GM12874 (cell line): ENCODE results near the gene EGFR.

ENCODE experiments used
- TF ChIP-seq, protein P1 (sequence below): IDR thresholded peaks from 2 replicates; pipeline ENCODE4 v1.5.1; 2011; ENCODE audit warnings: low read depth, mild to moderate bottlenecking, control low read depth, low read length, moderate library complexity; ENCODE audit not compliant: insufficient read depth

The EGFR gene

DNA sequence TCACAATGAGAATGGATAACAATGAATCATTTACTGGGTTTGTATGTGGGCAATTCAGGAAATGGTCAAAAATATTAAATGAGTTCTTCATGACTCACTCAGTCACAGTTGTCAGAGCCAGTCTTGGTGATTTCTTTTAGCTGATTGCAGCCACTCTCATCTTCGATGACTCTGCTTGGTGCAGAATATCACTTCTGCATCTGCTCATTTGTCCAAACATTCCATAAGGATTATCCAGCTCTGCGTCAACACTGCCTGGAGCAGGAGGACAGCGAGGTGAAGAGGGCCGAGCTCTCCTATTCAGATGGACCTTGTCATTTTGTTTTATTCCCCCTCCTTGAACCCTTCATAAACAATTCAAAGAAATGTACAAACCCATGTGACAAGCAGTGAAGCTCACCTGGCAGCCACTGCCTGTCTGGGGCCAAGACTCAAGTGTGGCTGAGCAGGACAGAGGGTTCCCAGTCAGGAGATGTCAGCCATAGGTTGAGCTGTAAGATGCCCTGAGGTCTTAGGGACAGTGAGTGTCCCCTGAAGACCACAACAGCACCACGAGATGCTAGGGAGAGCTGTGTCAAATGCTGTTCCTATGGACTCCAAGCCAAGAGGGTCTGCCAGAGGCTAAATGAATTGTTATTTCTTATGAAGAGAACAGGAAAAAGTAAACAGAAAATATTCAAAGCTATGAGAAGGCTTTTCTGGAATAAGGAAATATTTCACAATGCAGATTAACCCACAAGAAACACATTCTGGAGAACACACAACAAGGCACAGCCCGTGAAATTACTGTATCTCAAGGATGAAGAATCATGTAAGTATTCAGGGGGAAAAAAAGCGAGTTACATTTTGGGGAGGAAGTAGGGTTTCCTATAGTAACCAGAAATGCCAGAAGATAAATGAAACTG lies 33.1 kb upstream of the EGFR start:
- TF ChIP-seq, protein P1, sequence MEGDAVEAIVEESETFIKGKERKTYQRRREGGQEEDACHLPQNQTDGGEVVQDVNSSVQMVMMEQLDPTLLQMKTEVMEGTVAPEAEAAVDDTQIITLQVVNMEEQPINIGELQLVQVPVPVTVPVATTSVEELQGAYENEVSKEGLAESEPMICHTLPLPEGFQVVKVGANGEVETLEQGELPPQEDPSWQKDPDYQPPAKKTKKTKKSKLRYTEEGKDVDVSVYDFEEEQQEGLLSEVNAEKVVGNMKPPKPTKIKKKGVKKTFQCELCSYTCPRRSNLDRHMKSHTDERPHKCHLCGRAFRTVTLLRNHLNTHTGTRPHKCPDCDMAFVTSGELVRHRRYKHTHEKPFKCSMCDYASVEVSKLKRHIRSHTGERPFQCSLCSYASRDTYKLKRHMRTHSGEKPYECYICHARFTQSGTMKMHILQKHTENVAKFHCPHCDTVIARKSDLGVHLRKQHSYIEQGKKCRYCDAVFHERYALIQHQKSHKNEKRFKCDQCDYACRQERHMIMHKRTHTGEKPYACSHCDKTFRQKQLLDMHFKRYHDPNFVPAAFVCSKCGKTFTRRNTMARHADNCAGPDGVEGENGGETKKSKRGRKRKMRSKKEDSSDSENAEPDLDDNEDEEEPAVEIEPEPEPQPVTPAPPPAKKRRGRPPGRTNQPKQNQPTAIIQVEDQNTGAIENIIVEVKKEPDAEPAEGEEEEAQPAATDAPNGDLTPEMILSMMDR: no peak

DNA sequence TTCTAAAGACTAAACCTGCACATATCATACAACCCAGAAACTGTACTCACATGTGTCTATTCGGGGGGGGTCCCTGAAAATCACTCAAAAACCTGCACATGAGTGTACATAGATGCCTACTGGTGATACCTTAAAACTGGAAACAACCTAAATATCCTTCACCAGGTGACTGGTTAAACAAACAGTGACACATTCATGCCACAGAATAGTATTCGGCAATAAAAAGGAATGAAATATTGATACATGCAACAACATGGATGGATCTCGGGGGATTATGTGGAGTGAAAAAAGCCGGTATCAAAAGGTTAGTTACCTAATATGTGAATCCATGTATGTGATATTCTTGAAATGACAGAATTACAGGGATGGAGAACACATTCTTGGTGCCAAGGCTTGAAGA lies 32.1 kb upstream of the EGFR start:
- TF ChIP-seq, protein P1: no peak

DNA sequence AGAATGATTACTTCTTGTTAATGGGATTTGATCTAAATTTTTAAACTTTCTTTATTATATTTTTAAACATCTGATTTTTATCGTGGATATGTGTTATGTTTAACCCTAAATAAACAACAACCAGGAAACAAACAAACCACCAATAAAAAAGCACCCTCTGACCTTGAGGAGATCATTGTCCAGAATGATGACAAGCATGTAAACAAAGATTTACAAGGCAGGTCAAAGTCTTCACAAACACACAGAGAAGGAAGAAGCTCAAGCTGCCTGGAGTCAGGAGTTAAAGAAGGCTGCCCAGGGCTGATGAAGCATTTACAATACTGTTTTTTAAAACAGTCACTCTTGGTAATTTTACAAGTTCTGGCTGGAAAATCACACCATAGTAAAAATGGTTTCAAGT lies 31.0 kb upstream of the EGFR start:
- TF ChIP-seq, protein P1: no peak

DNA sequence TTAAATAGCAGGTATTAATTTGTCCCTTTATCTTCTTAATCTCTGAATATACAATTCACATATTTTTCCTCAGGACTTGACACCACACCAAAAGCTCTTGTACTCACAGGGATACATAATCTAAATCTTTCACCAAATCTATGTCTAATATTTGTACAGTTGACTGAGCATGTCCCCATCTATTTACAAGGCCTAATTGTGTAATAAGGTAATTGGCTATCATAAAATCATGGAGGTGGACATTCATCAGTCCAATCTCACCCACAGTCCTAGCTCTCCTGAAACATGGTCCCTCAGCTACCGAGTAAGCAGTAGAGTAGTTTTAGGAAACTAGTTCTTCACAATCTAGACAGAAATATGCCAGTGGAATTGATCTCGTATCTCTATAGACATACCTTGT lies 30.3 kb upstream of the EGFR start:
- TF ChIP-seq, protein P1: no peak

DNA sequence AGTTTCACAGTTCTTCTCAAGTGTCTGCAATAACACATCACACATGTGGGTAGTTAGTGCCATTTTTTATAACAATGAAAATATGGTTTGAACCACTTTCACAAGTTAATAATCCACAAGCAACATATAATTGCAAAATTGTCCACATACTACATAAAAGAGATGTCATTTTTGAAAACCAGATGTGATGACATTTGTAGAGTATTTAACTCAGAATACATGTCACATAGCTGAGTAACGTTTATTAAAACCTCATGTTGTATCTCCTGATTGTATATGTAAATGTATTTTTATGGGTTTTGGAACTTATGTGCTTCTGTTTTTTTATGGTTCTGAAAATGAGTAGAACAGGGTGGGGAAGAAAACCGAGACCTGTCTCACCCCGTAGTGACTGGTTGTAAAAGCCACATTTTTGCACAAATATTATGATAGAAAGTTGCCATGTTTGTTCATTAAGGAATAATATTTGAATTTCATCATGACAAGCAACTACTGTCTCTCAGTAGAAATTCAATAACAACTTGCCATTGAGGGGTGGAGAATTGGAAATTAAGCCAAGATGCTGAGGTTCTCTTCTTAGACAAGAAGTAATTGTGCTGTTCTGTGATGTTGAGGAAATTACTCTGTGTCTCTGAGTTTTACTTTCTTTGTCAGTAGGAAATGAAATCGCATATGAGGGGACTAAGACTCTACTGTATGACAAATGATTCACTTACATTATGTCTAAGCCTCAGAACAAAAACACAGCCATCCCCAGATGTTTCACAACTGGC lies 29.2 kb upstream of the EGFR start:
- TF ChIP-seq, protein P1: no peak

DNA sequence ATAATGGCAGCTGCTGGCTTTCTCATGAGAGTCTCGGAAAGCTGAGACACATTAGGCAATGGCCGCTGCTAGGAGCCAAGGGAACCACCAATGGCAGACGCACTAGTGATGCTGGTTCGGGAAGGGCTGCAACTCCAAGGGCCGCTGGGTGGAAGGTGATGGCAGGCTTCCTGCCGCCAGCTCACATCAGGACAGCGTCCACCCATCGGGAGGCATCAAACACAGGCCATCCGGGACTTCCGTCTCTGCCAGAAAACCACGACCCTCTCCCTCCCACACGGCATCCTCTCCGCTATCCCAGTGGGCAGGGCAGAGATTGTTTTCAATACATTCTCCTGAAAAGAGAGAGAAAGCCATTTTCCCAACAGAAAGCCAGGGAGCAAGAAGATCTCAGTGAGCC lies 27.5 kb upstream of the EGFR start:
- TF ChIP-seq, protein P1: no peak

DNA sequence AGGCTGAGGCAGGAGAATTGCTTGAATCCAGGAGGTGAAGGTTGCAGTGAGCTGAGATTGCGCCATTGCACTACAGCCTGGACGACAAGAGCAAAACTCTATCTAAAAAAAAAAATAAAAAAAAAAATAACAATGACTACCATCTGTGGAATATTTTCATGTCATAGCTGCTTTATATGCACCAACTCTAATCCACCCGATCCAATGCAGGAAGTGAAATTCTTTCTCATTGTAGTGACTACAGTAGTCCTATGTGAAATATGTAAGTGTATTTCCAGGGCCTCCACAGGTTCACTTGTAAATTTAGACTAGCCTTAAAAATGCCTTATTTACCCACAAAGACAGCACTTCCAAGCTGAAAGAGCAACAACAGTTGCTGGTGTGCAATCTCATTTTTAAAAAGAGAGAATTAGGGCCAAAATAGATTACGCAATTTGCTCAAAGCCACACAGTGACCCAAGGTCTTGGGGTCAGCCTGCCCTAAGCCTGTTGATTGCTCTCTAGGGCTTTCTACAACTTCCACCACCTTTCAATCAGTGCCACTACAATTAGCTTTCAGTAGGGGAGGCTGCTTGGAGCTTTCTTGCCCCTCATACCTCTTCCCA lies 25.8 kb upstream of the EGFR start:
- TF ChIP-seq, protein P1: no peak
